K562 (cell line): ENCODE data around the gene CAPRIN1. TPM values are rescaled to one million over a fixed set of nuclear protein-coding genes. Genes with fewer than 3 reads are reported as not detected.

Source experiments
- ATAC-seq: fragments of 200-7000 bp; cut with Tn5 transposase; 3 replicates; pipeline ENCODE4 v1.9.1; 2020; ENCODE audit warnings: moderate library complexity
- BruUV-seq: library from RNA; stranded (reverse); fragments of 400-500 nt; replicated peaks from 2 replicates; lab custom pipeline; 2021; lab: Mats Ljungman, UMichigan
- CTCF ChIA-PET: fragments of 300-600 bp; formaldehyde crosslinking; extraction: SDS; loops from one replicate; lab custom pipeline; 2021; ENCODE audit warnings: low intra/inter-chr PET ratio; lab: Yijun Ruan, JAX
- POLR2A ChIA-PET: fragments of 300-600, 350-650 bp; sonication (Branson Sonifier 250); formaldehyde crosslinking; extraction: SDS; loops from one replicate; lab custom pipeline; 2021; ENCODE audit warnings: antibody characterized with exemption, inconsistent platforms; lab: Yijun Ruan, JAX
- DNase-seq, 4 experiments: peaks; one replicate each; pipeline versions ENCODE4 v3.0.0 to v3.0.0-alpha.2; 2011 to 2018; ENCODE audit warnings: low spot score in 3 of 4, mixed read lengths in 3 of 4; ENCODE audit errors: extremely low read depth in 1 of 4
- FAIRE-seq: peaks from 2 replicates; lab custom pipeline; 2011; peaks lifted over from hg19 to GRCh38; lab: Jason Lieb, UNC
- H2AFZ ChIP-seq: 2 replicates; pipeline ENCODE4 v1.6.0; 2011; ENCODE audit warnings: low read depth, low read length, control low read depth, inconsistent platforms
- H3K27ac ChIP-seq: fragments of 200-600 bp; 3 replicates; pipeline ENCODE4 v1.8.0; 2011; ENCODE audit warnings: low read depth, mild to moderate bottlenecking, control low read depth, inconsistent platforms, low read length, moderate library complexity, mixed read lengths; ENCODE audit errors: extremely low read depth
- H3K27me3 ChIP-seq, 2 experiments: fragments of 300-600 bp in 1 of 2; 2 replicates in 1 of 2; 3 replicates in 1 of 2; pipeline versions ENCODE4 v1.6.0 to v1.8.0; 2011; ENCODE audit warnings: inconsistent platforms in 2 of 2, low read length in 2 of 2, mild to moderate bottlenecking in 1 of 2, mixed read lengths in 1 of 2, moderate library complexity in 1 of 2; ENCODE audit not compliant: control insufficient read depth in 2 of 2, insufficient read depth in 2 of 2
- H3K36me3 ChIP-seq: fragments of 300-600 bp; 3 replicates; pipeline ENCODE4 v1.8.0; 2011; ENCODE audit warnings: mild to moderate bottlenecking, low read length, inconsistent platforms; ENCODE audit not compliant: control insufficient read depth, insufficient read depth
- H3K4me1 ChIP-seq, 2 experiments: fragments of 200-600 bp in 1 of 2; replicated peaks in 1 of 2; 2 replicates in 1 of 2; 3 replicates in 1 of 2; pipeline versions ENCODE4 v1.5.1 to v1.8.0; 2011; ENCODE audit warnings: inconsistent platforms in 2 of 2, low read length in 2 of 2, mild to moderate bottlenecking in 1 of 2, mixed read lengths in 1 of 2, moderate library complexity in 1 of 2; ENCODE audit not compliant: control insufficient read depth in 2 of 2, insufficient read depth in 2 of 2
- H3K4me2 ChIP-seq: 2 replicates; pipeline ENCODE4 v1.6.1; 2011; ENCODE audit warnings: low read length, control low read depth, inconsistent platforms, mixed read lengths; ENCODE audit not compliant: insufficient read depth
- H3K4me3 ChIP-seq: fragments of 200-600 bp; sonication (generic), shearing (Covaris generic); 2 replicates; pipeline ENCODE4 v1.5.1; 2016; ENCODE audit warnings: control low read depth, inconsistent platforms
- H3K79me2 ChIP-seq: fragments of 200-600 bp; 3 replicates; pipeline ENCODE4 v1.8.0; 2011; ENCODE audit warnings: low read length, inconsistent platforms; ENCODE audit not compliant: control insufficient read depth, insufficient read depth
- H3K9ac ChIP-seq, 2 experiments: 2 replicates each; pipeline versions ENCODE4 v1.6.0 to v1.6.1; 2011; ENCODE audit warnings: low read depth in 2 of 2, low read length in 2 of 2, control low read depth in 1 of 2, inconsistent platforms in 1 of 2, mild to moderate bottlenecking in 1 of 2, mixed read lengths in 1 of 2; ENCODE audit not compliant: insufficient read depth in 1 of 2
- H3K9me1 ChIP-seq: one replicate; pipeline ENCODE4 v1.6.0; 2011; ENCODE audit warnings: inconsistent platforms, mild to moderate bottlenecking, low read length, moderate library complexity; ENCODE audit not compliant: control insufficient read depth, insufficient read depth
- H3K9me3 ChIP-seq: replicated peaks from 2 replicates; pipeline ENCODE4 v1.5.1; 2011; ENCODE audit warnings: low read depth, low read length, inconsistent platforms; ENCODE audit not compliant: control insufficient read depth, insufficient read depth
- H4K20me1 ChIP-seq: replicated peaks from 2 replicates; pipeline ENCODE4 v1.6.1; 2011; ENCODE audit warnings: low read length, inconsistent platforms, mixed read lengths; ENCODE audit not compliant: control insufficient read depth, insufficient read depth
- CBFA2T2 ChIP-seq: fragments of 450-650 bp; conservative IDR thresholded peaks from 2 replicates; pipeline ENCODE4 v1.6.1; 2017; ENCODE audit warnings: mild to moderate bottlenecking
- IFI16 ChIP-seq: fragments of 250-450 bp; sonication (Bioruptor Pico); IDR thresholded peaks from 2 replicates; pipeline ENCODE4 v2.1.2; 2022; ENCODE audit warnings: mild to moderate bottlenecking, inconsistent platforms
- NEUROD1 ChIP-seq: fragments of 150-350 bp; IDR thresholded peaks from 2 replicates; pipeline ENCODE4 v1.6.1; 2014; ENCODE audit warnings: borderline replicate concordance, low read length, low read depth; ENCODE audit not compliant: partially characterized antibody
- RAD51 ChIP-seq: fragments of 450-650 bp; IDR thresholded peaks from 2 replicates; pipeline ENCODE4 v1.7.1; 2016; ENCODE audit warnings: low read depth, mild to moderate bottlenecking, borderline replicate concordance
- TFE3 ChIP-seq: fragments of 450-650 bp; formaldehyde crosslinking; IDR thresholded peaks from 2 replicates; pipeline ENCODE4 v1.4.0; 2020; ENCODE audit warnings: mild to moderate bottlenecking, mixed read lengths
- TOE1 ChIP-seq, 2 experiments: fragments of 450-650 bp in 1 of 2; sonication (generic) in 1 of 2; formaldehyde crosslinking in 1 of 2; IDR thresholded peaks; 2 replicates each; pipeline versions ENCODE4 v1.7.1 to v1.8.0; 2016 to 2022; ENCODE audit warnings: borderline replicate concordance in 2 of 2, mild to moderate bottlenecking in 2 of 2, antibody characterized with exemption in 1 of 2, inconsistent platforms in 1 of 2, low read depth in 1 of 2, missing genetic modification reagents in 1 of 2, moderate library complexity in 1 of 2
- WGBS: fragments of 100-300 bp; shearing (Covaris generic); methylation state at CpG from one replicate; pipeline ENCODE4 v1.1.6; 2016; ENCODE audit warnings: low coverage, mixed read lengths; ENCODE audit not compliant: insufficient coverage; ENCODE audit errors: missing lambda C conversion rate; 5-methylcytosine and 5-hydroxymethylcytosine counted together
- in situ Hi-C: fragments of 300-500 bp; cut with MboI; formaldehyde crosslinking; loops from 4 replicates; pipeline ENCODE4 v1.15.0; 2018; ENCODE audit warnings: inconsistent platforms, mixed read lengths
- intact Hi-C: fragments of 100-400 bp; cut with micrococcal nuclease; formaldehyde crosslinking; loops from 2 replicates; pipeline ENCODE4 v1.14.2; 2022
- polyA plus RNA-seq, 8 experiments: library from polyadenylated mRNA; depleted of rRNA in 4 of 8; stranded (reverse) in 5 of 8; unstranded in 3 of 8; fragments of >200 nt; fragmentation: Nextera tagmentation in 2 of 8; fragmentation: Illumina TruSeq in 1 of 8; extraction: Ambion mirVana in 2 of 8; extraction: Trizol in 1 of 8; gene quantifications; 2 replicates each; pipeline versions ENCODE4 v1.2.1 to v1.2.3, GENCODE V29; 2011 to 2014; ENCODE audit warnings: inconsistent platforms in 1 of 8, missing spikeins in 1 of 8
- total RNA-seq, 7 experiments: library from RNA; depleted of rRNA in 6 of 7; stranded (reverse); fragments of >200 nt in 6 of 7; fragmentation: Illumina TruSeq in 2 of 7; extraction: Trizol in 2 of 7; gene quantifications; 2 replicates each; pipeline versions ENCODE4 v1.2.1 to v1.2.3, GENCODE V29; 2011 to 2021; ENCODE audit warnings: low replicate concordance in 1 of 7

Gene CAPRIN1
- total and polyA plus RNA-seq, 9 of the 15 experiments (the other 6 are each of a cell fraction or from before 2014, with no cell fraction given), result 49.6 to 271 (median 244) TPM

DNA sequence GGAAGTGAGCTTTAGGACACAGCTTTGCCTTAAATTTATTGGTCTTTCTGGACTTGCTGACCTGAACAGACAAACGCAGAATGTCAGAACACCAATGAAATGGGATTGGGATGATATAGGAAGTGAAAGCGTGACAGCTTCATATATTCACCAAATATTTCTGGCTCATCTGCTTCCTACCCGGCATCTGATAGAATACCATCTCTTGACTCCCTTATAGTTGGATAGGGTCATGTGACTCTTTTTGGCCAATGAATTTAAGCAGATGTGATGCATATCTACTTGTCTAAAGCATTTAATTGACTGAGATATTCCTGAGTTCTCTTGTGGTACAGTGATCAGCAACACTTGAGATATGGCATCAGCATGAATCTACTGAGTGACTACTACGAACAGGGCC is 2.5 kb upstream of the CAPRIN1 start (continued):
- TF ChIP-seq CBFA2T2 (peak; percentile 26; the same call in 1 of the 2 replicates), IFI16 (CRISPR knock-in tag) (no peak), TFE3 (CRISPR knock-in tag) (peak; percentile 97), NEUROD1 (no peak), TOE1 (IDR thresholded peaks at IDR 0.05; ENCODE audit: borderline replicate concordance) (peak; percentile 94), TOE1 (CRISPR knock-in tag; IDR thresholded peaks at IDR 0.05; ENCODE audit: borderline replicate concordance, low read depth) (no peak), RAD51 (peak; percentile 86)
- TF ChIP-seq, all 486 proteins: peak for 7

DNA sequence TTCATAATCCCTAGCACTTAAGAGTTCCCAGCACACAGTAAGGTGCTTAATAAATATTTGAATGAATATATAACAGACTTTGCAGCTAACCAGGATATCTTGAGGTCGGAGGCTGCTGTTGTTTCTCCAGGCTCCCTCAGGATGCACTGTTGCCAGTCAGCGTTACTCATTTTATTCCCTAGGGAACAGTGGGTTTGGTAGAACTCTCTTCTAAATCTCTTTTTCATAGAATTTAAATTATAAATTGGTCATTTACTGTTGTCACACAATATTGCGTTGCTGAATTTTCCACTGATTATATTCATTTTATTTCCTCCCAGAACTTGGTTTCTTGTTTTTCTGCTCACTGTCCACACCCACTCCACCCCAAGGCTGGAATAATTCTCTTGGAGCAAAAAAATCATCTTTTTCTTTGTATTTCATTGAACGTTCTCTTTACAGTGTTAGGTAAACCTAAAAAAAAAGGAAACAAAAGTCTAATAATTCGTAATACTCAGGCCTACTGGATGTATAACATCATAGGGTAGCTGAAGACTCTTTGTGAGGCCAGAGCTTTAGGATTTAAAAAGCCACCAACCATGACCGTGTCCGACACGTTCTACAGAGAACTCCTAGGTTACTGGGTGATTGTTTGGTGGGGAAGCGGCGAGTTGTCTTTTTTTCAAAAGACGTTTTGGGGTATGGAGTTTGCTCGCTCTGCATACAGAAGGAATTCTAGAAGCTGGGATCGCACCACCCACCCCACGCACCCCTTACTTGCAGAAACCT is 766 bp upstream of the CAPRIN1 start:
- DNase-seq (no peak), FAIRE-seq (peak; percentile 19), ATAC-seq (peak; percentile 1; the same call in 2 of the 3 replicates)
- H3K4me3 ChIP-seq, result peak overlapping the region; percentile 97
- BruUV-seq, result TSS peak; percentile 83
- peaks cover 26% of the 10 kb centered on the region for H3K36me3 ChIP-seq
- no peaks in the 10 kb centered on the region for H3K9me1 ChIP-seq
- H3K9me3 ChIP-seq, result no peaks in the 10 kb centered on the region
- H3K4me1 ChIP-seq, result peaks cover 13 to 29% of the 10 kb centered on the region in 2 experiments
- intact Hi-C loops (loop anchor here (2.0 kb wide), 1 partner anchor 54 kb away; no protein-coding TSS in a partner anchor), in situ Hi-C loops (no loop called here)
- peaks cover 5% of the 10 kb centered on the region; the same call in 1 of the 2 replicates for H4K20me1 ChIP-seq
- peak overlapping the region; percentile 88 for H3K4me2 ChIP-seq
- ChIA-PET CTCF (no interaction called here), POLR2A (interaction anchor here (0.6 to 2.9 kb wide), 8 partner anchors 9 to 106 kb away, joined by 3 to 14 read pairs (median 4); partner anchors contain the start of gene NAT10)
- peak overlapping the region; percentile 77 for H2AFZ ChIP-seq
- peaks cover 47% of the 10 kb centered on the region for H3K79me2 ChIP-seq
- 11% methylated on average over 11 of the region's 14 CpGs for WGBS
- peak overlapping the region; percentile 97 for H3K27ac ChIP-seq
- H3K9ac ChIP-seq, result peak overlapping the region; percentile 92 to 99; a peak in 3 of 4 replicates
- no peaks in the 10 kb centered on the region for H3K27me3 ChIP-seq
